Smooth muscle cell of bladder (primary cell): ENCODE measurements around the gene LAMB4. TPM values are rescaled to one million over a fixed set of nuclear protein-coding genes. Genes with fewer than 3 reads are reported as not detected.

Experiments
- total RNA-seq: library from RNA; depleted of rRNA; stranded (reverse); fragments of >200 nt; gene quantifications from 2 replicates; pipeline ENCODE4 v1.2.3, GENCODE V29; 2014

The LAMB4 gene
- 0.18 and 0.28 TPM in 2 replicates for total RNA-seq

GRCh38 chr7:108130261-108130660 lies at the start of gene LAMB4:
Gene LAMB4, minus strand, starts transcription at chr7:108130361. Its CDS starts 7,197 bp downstream, at chr7:108123164.

GRCh38 chr7:108002726-108003598 lies 127.2 kb downstream of the LAMB4 start, which contains the start of gene LAMB1:
Gene LAMB1, minus strand, starts transcription at chr7:108003161. Its CDS starts 276 bp downstream, at chr7:108002885.

Other genes starting within 250 kb of the LAMB4 start
- 40.1 and 46.2 TPM in 2 replicates for gene DLD, start 239.2 kb downstream of the LAMB4 start, total RNA-seq
- gene LAMB1, start 127.2 kb downstream of the LAMB4 start, total RNA-seq, result 534 and 562 TPM in 2 replicates